Endometrial microvascular endothelial cells (primary cell): ENCODE measurements around the gene SPATA31D1. TPM values are rescaled to one million over a fixed set of nuclear protein-coding genes. Genes with fewer than 3 reads are reported as not detected.
"Not testable (repeated sequence)": the region's sequence is repeated elsewhere in the genome, so short reads cannot be mapped to it uniquely, and the experiment has no call there.

Experiments used
- in situ Hi-C: cut with HindIII; loops from 2 replicates; pipeline ENCODE4 v1.10.0; 2017; ENCODE audit warnings: low sequenced_read_pairs, low pct_unique_long_range_greater_than_20kb; ENCODE audit errors: inconsistent ontology term
- total RNA-seq: library from RNA; depleted of rRNA; stranded (reverse); fragments of >200 nt; gene quantifications from one replicate; pipeline ENCODE4 v1.2.3, GENCODE V29; 2015; ENCODE audit errors: inconsistent ontology term

Gene SPATA31D1
- not detected for total RNA-seq

GRCh38 chr9:81988472-81988871 lies at the start of gene SPATA31D1:
Gene SPATA31D1, plus strand, starts transcription at chr9:81988772. Its CDS starts 47 bp downstream, at chr9:81988819.
- in situ Hi-C loops = not testable (repeated sequence)

DNA sequence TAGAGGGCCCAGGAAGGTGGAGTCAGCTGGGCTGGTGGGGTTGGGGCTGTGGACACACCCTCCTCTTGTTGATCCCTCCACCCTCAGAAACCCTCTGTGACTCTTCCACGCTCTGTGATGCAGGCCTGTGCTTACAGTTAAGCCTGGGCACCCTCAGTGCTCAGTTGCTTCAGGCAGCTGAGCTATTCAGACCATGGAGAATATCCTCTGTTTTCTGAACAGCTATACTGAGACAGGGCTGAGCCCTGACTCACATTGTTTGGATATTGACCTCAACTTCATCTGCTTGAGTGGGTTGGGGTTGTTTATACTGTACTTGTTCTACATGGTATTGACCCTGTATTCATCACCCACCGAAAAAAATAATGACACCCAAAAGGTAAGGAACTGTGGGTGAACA lies 45.2 kb upstream of the SPATA31D1 start, which contains the start of gene SPATA31D3:
TSS of gene SPATA31D3 (plus strand) at position 108 of the 400 bp plus-strand sequence. CDS start at position 194, 86 bp downstream.
- in situ Hi-C loops = not testable (repeated sequence)

DNA sequence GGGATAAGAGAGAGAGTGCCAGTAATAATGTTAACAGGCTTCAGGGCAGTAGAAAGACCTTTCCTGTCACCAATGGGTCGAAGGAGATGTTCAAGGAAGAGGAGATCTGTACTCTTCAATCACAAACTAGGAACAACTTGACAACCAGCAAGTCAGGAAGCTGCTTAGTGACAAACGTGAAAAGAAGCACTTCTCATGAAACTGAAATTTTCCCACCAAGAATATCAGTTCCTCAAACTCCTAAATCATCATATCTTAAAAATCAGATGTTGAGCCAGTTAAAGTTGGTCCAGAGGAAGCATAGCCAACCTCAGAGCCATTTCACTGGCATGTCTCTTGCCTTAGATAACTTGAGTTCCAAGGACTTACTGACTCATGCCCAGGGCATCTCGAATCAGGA lies 39.9 kb upstream of the SPATA31D1 start:
- in situ Hi-C loops = not testable (repeated sequence)

DNA sequence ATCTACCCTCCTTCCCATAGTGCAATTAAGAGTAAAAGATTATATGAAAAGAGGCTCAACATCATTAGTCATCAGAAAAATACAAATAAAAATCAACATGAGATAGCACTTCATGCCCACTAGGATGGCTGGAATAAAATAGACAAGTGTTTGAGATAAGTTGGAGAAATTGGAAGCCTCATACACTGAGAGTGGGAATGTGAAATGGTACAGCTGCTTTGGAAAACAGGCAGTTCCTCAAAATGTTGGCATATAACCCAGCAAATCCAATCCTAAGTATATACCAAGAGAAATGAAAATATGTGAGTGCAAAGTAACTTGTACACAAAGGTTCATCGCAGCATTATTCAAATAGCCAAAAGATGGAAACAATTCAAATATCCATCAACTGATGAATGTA lies 35.5 kb upstream of the SPATA31D1 start:
- in situ Hi-C loops = no loop called here

DNA sequence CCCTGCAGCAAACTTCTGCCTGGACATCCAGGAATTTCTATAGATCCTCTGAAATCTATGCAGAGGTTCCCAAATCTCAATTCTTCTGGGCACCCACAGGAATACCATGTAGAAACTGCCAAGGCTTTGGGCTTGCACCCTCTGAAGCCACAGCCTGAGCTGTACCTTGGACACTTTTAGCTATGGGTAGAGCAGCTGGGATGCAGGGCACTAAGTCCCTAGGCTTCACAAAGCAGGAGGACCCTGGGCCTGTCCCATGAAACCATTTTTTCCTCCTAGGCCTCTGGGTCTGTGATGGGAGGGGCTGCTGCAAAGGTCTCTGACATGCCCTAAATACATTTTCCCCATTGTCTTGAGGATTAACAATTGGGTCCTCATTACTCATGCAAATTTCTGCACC lies 32.9 kb upstream of the SPATA31D1 start:
- in situ Hi-C loops = no loop called here

- in situ Hi-C loops = no loop called here
Measured at GRCh38 chr9:81964218-81965171, 24.1 kb upstream of the SPATA31D1 start.

DNA sequence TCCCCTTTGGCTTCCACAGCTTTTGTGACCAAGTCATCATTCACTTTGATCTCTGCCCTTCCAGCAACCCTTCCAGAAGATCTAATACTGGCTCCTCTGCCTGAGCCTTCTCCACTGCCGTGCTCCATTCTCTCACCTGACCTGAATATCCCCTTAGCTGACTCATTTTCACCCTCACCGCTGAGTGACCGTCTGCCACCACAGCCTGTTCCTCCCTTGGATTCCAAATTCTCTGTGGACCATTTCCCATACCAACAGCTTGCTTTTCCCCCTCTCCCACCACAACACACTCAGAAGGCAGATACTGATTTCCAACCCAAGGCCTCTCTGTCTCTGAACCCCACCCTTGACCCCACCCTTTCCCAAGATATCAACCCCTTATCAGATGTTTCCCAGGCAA lies 20.5 kb upstream of the SPATA31D1 start:
- in situ Hi-C loops = no loop called here

DNA sequence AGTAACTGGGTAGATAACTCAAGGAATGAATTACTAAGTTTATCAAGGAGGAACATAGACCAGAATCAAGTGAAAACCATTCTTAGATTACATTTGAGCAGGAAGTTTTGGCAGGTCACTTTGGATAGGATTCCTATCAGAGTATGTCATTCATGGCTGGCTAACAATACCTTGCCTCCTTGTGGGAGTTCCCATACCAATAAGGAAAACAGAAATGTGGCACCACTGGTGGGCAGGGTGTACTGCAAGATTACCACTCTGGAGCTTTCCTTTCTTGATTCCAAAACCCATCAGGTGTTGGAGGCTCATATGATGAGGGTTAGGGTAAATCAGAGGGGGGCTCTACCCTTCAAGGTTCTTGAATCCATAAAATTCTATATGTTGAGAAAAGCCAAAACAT lies 18.6 kb upstream of the SPATA31D1 start:
- in situ Hi-C loops = no loop called here

GRCh38 chr9:81971727-81972126 lies 16.8 kb upstream of the SPATA31D1 start:
- in situ Hi-C loops = no loop called here

DNA sequence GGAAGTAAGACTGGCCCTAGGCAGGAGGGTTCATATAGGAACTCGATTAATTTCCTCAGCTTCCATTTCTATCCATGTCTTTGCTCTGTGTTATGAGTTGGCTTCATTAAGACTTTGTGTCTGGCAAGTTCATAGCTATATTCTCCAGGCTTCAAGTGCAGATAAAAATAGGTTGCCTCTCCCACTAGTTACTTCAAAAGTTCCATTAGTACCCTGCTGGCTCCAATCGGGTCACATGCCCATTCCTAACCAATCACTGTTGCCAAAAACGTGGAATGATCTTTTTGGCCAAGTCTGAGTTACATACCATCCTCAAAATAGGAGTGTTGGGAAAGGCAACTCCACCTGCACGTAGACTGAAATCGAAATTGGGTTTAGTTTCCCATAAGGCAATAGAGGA lies 13.8 kb upstream of the SPATA31D1 start:
- in situ Hi-C loops = no loop called here

GRCh38 chr9:81976351-81976750 lies 12.2 kb upstream of the SPATA31D1 start:
- in situ Hi-C loops = no loop called here

- in situ Hi-C loops = no loop called here
Measured at GRCh38 chr9:81979196-81979595, 9.4 kb upstream of the SPATA31D1 start.

DNA sequence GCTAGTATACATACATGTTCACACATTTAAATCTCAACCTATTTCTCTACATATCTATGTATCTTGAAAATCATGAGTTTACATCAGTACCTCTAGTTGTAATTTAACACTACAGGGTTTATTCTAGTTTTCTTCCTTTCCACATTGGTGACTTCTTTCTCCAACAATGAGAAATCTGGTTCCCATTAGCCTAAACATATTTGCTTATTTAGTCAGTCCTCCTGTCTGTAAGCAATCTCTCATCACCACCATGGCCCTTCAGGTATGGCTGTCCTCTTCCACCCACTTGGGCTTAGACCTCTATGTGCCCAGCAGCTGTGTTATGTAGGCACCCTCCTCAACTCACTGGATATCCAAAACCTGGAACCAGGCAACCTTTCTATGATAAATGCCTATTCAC lies 8.0 kb upstream of the SPATA31D1 start:
- in situ Hi-C loops = no loop called here

DNA sequence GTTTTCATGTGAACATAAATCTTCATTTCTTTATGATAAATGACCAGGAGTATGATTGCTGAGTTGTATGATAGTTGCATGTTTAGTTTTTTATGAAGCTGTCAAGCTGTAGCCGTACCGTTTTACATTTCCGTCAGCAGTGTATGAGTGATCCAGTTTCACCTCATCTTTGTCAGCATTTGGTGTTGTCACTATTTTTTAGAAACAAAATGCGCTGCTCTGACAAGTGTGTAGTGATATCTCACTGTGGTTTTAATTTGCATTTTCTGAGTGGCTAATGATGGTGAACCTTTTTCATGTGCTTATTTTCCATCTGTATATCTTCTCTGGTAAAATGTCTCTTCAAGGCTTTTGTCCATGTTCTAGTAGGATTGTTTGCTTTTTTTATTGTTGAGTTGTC lies 6.7 kb upstream of the SPATA31D1 start:
- in situ Hi-C loops = no loop called here

- in situ Hi-C loops = no loop called here
Measured at GRCh38 chr9:81984928-81985327, 3.6 kb upstream of the SPATA31D1 start.

DNA sequence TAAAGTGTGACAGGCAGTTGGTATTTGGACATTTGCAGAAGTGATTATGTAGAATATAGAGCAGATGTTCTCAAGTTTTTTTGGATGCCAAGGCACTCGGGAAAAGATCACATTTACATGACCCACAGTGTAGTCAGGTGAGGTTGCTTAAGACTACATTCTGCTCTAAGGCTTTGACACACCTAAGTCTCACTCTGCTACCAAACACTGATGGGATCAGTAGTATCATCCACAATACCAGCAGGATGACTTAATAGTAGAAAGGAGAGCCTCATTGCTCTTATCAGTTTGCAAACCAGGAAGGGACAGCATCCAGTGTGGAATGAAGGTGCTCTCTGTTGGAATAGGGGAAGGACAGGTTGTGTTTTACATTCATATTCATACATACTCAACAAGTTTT lies 2.5 kb upstream of the SPATA31D1 start:
- in situ Hi-C loops = no loop called here

DNA sequence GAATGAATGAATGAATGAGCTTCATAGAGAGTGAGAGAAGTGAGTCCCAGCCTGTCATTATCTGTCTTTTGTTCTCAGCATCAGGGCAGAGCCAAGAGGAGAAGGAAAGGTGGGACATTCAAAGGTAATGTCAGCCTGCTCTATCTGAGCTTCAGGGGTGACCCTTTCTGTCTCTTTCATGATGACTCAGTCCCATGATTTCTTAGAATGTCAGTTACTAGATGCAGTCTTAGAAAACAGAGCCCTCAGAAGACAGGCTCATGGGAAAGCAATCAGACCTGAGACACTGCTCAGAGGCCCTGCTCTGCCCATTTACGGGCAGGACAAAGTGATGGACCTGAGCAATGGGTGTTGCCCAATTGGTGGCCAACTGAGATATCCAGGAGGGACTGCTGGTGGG lies 1.1 kb downstream of the SPATA31D1 start:
- in situ Hi-C loops = no loop called here

DNA sequence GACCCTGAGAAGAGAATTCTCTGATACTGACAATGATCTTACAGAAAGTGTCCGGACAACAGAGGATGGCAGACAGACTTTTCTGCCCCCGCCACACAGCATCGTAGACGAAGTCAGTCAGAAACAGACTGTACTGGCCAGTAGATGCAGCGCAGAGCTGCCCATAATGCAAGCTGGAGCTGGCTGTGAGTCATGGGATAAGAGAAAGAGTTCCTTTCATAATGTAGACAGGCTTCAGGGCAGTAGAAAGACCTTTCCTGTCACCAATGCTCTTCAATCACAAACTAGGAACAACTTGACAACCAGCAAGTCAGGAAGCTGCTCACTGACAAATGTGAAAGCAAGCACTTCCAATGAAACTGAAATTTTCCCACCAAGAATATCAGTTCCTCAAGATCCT lies 5.1 kb downstream of the SPATA31D1 start:
- in situ Hi-C loops = no loop called here

DNA sequence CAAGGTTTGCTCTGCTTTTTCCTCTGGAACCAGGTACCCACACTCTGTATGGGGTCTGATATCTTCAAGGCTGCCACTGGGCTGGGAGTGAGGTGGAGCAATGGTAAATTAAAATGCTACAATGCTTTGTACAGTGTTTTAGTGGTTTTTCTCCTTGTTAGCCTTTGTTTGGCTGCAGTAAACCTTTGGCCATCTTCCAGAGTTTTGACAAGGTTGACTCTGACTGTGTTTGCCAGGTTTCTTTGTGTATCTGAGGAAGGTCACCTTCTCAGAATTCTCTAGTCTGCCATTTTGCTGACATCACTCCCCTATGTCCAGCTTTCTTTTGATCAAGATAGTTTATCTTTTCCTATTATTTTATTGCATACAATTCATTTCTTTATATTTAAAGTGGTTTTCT lies 11.2 kb downstream of the SPATA31D1 start:
- in situ Hi-C loops = no loop called here

DNA sequence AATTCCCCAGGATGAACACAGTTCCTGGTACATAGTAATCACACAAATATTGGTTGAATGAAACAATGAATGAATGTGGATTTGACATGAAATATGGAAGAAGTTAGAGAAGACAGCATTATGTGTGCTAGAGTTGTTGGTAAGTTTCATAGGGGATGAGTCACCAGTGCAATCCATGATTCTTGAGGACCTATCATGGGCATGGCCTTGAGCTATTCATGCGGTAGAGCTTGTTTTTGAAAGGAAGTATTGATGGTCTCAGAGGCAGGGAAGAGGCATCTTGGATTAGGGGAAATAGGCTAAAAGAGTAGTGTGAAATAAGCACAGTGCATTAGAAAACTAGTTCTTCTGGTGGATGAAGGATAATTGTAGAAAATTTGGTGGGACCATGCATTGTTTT lies 22.1 kb downstream of the SPATA31D1 start:
- in situ Hi-C loops = no loop called here
